ENCODE data around the gene TCAIM.

Gene TCAIM

GRCh38 chr3:44353355-44353924, 14.9 kb downstream of the TCAIM start:
- ATAC-seq (ENCODE audit: low read depth) (no peak), DNase-seq (ENCODE audit: low spot score) (no peak)
- H3K27me3 ChIP-seq (ENCODE audit: insufficient read depth, poor library complexity, severe bottlenecking), result no peaks in the 10 kb centered on the region
- H3K4me1 ChIP-seq (ENCODE audit: insufficient read depth, poor library complexity, severe bottlenecking), result peaks cover 8% of the 10 kb centered on the region
- peaks cover 12% of the 10 kb centered on the region for H3K36me3 ChIP-seq (ENCODE audit: low read depth)
- no peak overlapping the region for H3K4me3 ChIP-seq (ENCODE audit: severe bottlenecking)
- no peak for TF ChIP-seq CTCF (IDR thresholded peaks at IDR 0.05; ENCODE audit: poor library complexity, severe bottlenecking)
- H3K27ac ChIP-seq (ENCODE audit: poor library complexity, severe bottlenecking), result no peak overlapping the region
- no peaks in the 10 kb centered on the region for H3K9me3 ChIP-seq (ENCODE audit: severe bottlenecking)

GRCh38 chr3:44355362-44356033, 16.9 kb downstream of the TCAIM start:
- no peak for TF ChIP-seq CTCF (IDR thresholded peaks at IDR 0.05; ENCODE audit: poor library complexity, severe bottlenecking)
- peaks cover 18% of the 10 kb centered on the region for H3K36me3 ChIP-seq (ENCODE audit: low read depth)
- ATAC-seq (ENCODE audit: low read depth), result peak; percentile 96
- no peak for DNase-seq (ENCODE audit: low spot score)
- H3K4me1 ChIP-seq (ENCODE audit: insufficient read depth, poor library complexity, severe bottlenecking), result peaks cover 8% of the 10 kb centered on the region
- no peaks in the 10 kb centered on the region for H3K9me3 ChIP-seq (ENCODE audit: severe bottlenecking)
- H3K4me3 ChIP-seq (ENCODE audit: severe bottlenecking), result no peak overlapping the region
- H3K27ac ChIP-seq (ENCODE audit: poor library complexity, severe bottlenecking), result no peak overlapping the region
- no peaks in the 10 kb centered on the region for H3K27me3 ChIP-seq (ENCODE audit: insufficient read depth, poor library complexity, severe bottlenecking)

GRCh38 chr3:44359146-44359751, 20.7 kb downstream of the TCAIM start:
- Histone ChIP-seq H3K27ac (ENCODE audit: poor library complexity, severe bottlenecking) (peak overlapping the region; percentile 9), H3K4me3 (ENCODE audit: severe bottlenecking) (no peak overlapping the region), H3K27me3 (ENCODE audit: insufficient read depth, poor library complexity, severe bottlenecking) (no peaks in the 10 kb centered on the region), H3K36me3 (ENCODE audit: low read depth) (peaks cover 30% of the 10 kb centered on the region), H3K4me1 (ENCODE audit: insufficient read depth, poor library complexity, severe bottlenecking) (peaks cover 8% of the 10 kb centered on the region), H3K9me3 (ENCODE audit: severe bottlenecking) (no peaks in the 10 kb centered on the region)
- DNase-seq (ENCODE audit: low spot score), result no peak
- ATAC-seq (ENCODE audit: low read depth), result peak; percentile 62; the same call in 2 of the 3 replicates
- no peak for TF ChIP-seq CTCF (IDR thresholded peaks at IDR 0.05; ENCODE audit: poor library complexity, severe bottlenecking)

- ATAC-seq (ENCODE audit: low read depth) (no peak), DNase-seq (ENCODE audit: low spot score) (no peak)
- no peak overlapping the region for H3K4me3 ChIP-seq (ENCODE audit: severe bottlenecking)
- peaks cover 31% of the 10 kb centered on the region for H3K36me3 ChIP-seq (ENCODE audit: low read depth)
- H3K4me1 ChIP-seq (ENCODE audit: insufficient read depth, poor library complexity, severe bottlenecking), result no peaks in the 10 kb centered on the region
- H3K9me3 ChIP-seq (ENCODE audit: severe bottlenecking), result no peaks in the 10 kb centered on the region
- no peak for TF ChIP-seq CTCF (IDR thresholded peaks at IDR 0.05; ENCODE audit: poor library complexity, severe bottlenecking)
- H3K27me3 ChIP-seq (ENCODE audit: insufficient read depth, poor library complexity, severe bottlenecking), result no peaks in the 10 kb centered on the region
- H3K27ac ChIP-seq (ENCODE audit: poor library complexity, severe bottlenecking), result no peak overlapping the region
These were observed 25.0 kb downstream of the TCAIM start for GRCh38 chr3:44363591-44363990.

- no peak overlapping the region for H3K4me3 ChIP-seq (ENCODE audit: severe bottlenecking)
- no peak for TF ChIP-seq CTCF (IDR thresholded peaks at IDR 0.05; ENCODE audit: poor library complexity, severe bottlenecking)
- DNase-seq (ENCODE audit: low spot score) (no peak), ATAC-seq (ENCODE audit: low read depth) (no peak)
- peaks cover 25% of the 10 kb centered on the region for H3K36me3 ChIP-seq (ENCODE audit: low read depth)
- H3K4me1 ChIP-seq (ENCODE audit: insufficient read depth, poor library complexity, severe bottlenecking), result no peaks in the 10 kb centered on the region
- H3K27me3 ChIP-seq (ENCODE audit: insufficient read depth, poor library complexity, severe bottlenecking), result no peaks in the 10 kb centered on the region
- no peaks in the 10 kb centered on the region for H3K9me3 ChIP-seq (ENCODE audit: severe bottlenecking)
- no peak overlapping the region for H3K27ac ChIP-seq (ENCODE audit: poor library complexity, severe bottlenecking)
These were observed 27.4 kb downstream of the TCAIM start for GRCh38 chr3:44365952-44366351.

All from RWPE2 (cell line).